ENCODE measurements around the gene ATG2A. TPM values are rescaled to one million over a fixed set of nuclear protein-coding genes. Genes with fewer than 3 reads are reported as not detected.

ATG2A gene
- polyA plus RNA-seq, 1 donor (not counting 4 experiments of a cell fraction or from before 2014, with no cell fraction given): 2.4 TPM

GRCh38 chr11:64919627-64920026, 2.6 kb upstream of the ATG2A start:
- H3K4me3 ChIP-seq (ENCODE audit: control insufficient read depth in 2 of 3, extremely low read depth in 1 of 3, insufficient read depth in 2 of 3, low read depth in 1 of 3, low read length in 3 of 3): no peak overlapping the region
- H3K9ac ChIP-seq (ENCODE audit: control insufficient read depth, extremely low read depth, insufficient read depth, low read length): no peak overlapping the region
- H3K27me3 ChIP-seq (ENCODE audit: control insufficient read depth, extremely low read depth, insufficient read depth, low read length): no peaks in the 10 kb centered on the region
- FAIRE-seq: no peak
- no peak overlapping the region for H2AFZ ChIP-seq (ENCODE audit: control insufficient read depth, low read length)
- no peak for DNase-seq (ENCODE audit: low read depth, low spot score)
- H3K9me1 ChIP-seq (ENCODE audit: control insufficient read depth, extremely low read depth, insufficient read depth, low read length): no peaks in the 10 kb centered on the region
- H3K9me3 ChIP-seq (ENCODE audit: control insufficient read depth, low read depth, low read length): no peaks in the 10 kb centered on the region
- TF ChIP-seq EZH2 (IDR thresholded peaks at IDR 0.05; ENCODE audit: low read length): no peak
- TF ChIP-seq, protein P1, sequence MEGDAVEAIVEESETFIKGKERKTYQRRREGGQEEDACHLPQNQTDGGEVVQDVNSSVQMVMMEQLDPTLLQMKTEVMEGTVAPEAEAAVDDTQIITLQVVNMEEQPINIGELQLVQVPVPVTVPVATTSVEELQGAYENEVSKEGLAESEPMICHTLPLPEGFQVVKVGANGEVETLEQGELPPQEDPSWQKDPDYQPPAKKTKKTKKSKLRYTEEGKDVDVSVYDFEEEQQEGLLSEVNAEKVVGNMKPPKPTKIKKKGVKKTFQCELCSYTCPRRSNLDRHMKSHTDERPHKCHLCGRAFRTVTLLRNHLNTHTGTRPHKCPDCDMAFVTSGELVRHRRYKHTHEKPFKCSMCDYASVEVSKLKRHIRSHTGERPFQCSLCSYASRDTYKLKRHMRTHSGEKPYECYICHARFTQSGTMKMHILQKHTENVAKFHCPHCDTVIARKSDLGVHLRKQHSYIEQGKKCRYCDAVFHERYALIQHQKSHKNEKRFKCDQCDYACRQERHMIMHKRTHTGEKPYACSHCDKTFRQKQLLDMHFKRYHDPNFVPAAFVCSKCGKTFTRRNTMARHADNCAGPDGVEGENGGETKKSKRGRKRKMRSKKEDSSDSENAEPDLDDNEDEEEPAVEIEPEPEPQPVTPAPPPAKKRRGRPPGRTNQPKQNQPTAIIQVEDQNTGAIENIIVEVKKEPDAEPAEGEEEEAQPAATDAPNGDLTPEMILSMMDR (optimal IDR thresholded peaks at IDR 0.05 in 1 of 3, IDR thresholded peaks at IDR 0.05 in 1 of 3, conservative IDR thresholded peaks at IDR 0.05 in 1 of 3; ENCODE audit: extremely low read depth in 1 of 3, insufficient read depth in 2 of 3, low read length in 3 of 3): no peak
- H3K4me1 ChIP-seq (ENCODE audit: control insufficient read depth, extremely low read depth, insufficient read depth, low read length): peaks cover 17% of the 10 kb centered on the region
- no peak overlapping the region for H3K27ac ChIP-seq (ENCODE audit: control insufficient read depth, insufficient read depth, low read length)
- H3K79me2 ChIP-seq (ENCODE audit: control insufficient read depth, insufficient read depth, low read length): peaks cover 14% of the 10 kb centered on the region
- no peak overlapping the region for H3K4me2 ChIP-seq (ENCODE audit: control insufficient read depth, extremely low read depth, insufficient read depth, low read depth, low read length)
- dilution Hi-C loops (cut with MboI; ENCODE audit: extremely low pct_ligation_motif_present, low sequenced_read_pairs): no loop called here
- peaks cover 0 to 1% of the 10 kb centered on the region in 2 experiments for H3K36me3 ChIP-seq (ENCODE audit: control insufficient read depth in 2 of 2, extremely low read depth in 1 of 2, insufficient read depth in 2 of 2, low read length in 2 of 2)
- H4K20me1 ChIP-seq (ENCODE audit: control insufficient read depth, extremely low read depth, insufficient read depth, low read length): no peaks in the 10 kb centered on the region

- dilution Hi-C loops (cut with MboI; ENCODE audit: extremely low pct_ligation_motif_present, low sequenced_read_pairs): no loop called here
- peaks cover 0 to 11% of the 10 kb centered on the region in 2 experiments for H3K36me3 ChIP-seq (ENCODE audit: control insufficient read depth in 2 of 2, extremely low read depth in 1 of 2, insufficient read depth in 2 of 2, low read length in 2 of 2)
- H3K27me3 ChIP-seq (ENCODE audit: control insufficient read depth, extremely low read depth, insufficient read depth, low read length): no peaks in the 10 kb centered on the region
- no peaks in the 10 kb centered on the region for H3K9me3 ChIP-seq (ENCODE audit: control insufficient read depth, low read depth, low read length)
- TF ChIP-seq, protein P1 (optimal IDR thresholded peaks at IDR 0.05 in 1 of 3, IDR thresholded peaks at IDR 0.05 in 1 of 3, conservative IDR thresholded peaks at IDR 0.05 in 1 of 3; ENCODE audit: extremely low read depth in 1 of 3, insufficient read depth in 2 of 3, low read length in 3 of 3): peak in 1 of 3 experiments; percentile 22
- no peak for TF ChIP-seq EZH2 (IDR thresholded peaks at IDR 0.05; ENCODE audit: low read length)
- H4K20me1 ChIP-seq (ENCODE audit: control insufficient read depth, extremely low read depth, insufficient read depth, low read length): no peaks in the 10 kb centered on the region
- DNase-seq (ENCODE audit: low read depth, low spot score) (no peak), FAIRE-seq (no peak)
- peaks cover 14% of the 10 kb centered on the region for H3K79me2 ChIP-seq (ENCODE audit: control insufficient read depth, insufficient read depth, low read length)
- H3K4me3 ChIP-seq (ENCODE audit: control insufficient read depth in 2 of 3, extremely low read depth in 1 of 3, insufficient read depth in 2 of 3, low read depth in 1 of 3, low read length in 3 of 3): peak overlapping the region; percentile 71 to 89 (median 87)
- peak overlapping the region; percentile 100 for H3K4me2 ChIP-seq (ENCODE audit: control insufficient read depth, extremely low read depth, insufficient read depth, low read depth, low read length)
- peak overlapping the region; percentile 76 for H2AFZ ChIP-seq (ENCODE audit: control insufficient read depth, low read length)
- peak overlapping the region; percentile 76 for H3K27ac ChIP-seq (ENCODE audit: control insufficient read depth, insufficient read depth, low read length)
- peak overlapping the region; percentile 95 for H3K9ac ChIP-seq (ENCODE audit: control insufficient read depth, extremely low read depth, insufficient read depth, low read length)
- H3K4me1 ChIP-seq (ENCODE audit: control insufficient read depth, extremely low read depth, insufficient read depth, low read length): peaks cover 13% of the 10 kb centered on the region
- H3K9me1 ChIP-seq (ENCODE audit: control insufficient read depth, extremely low read depth, insufficient read depth, low read length): no peaks in the 10 kb centered on the region
Measured at GRCh38 chr11:64918017-64918416, 1.0 kb upstream of the ATG2A start.

Data from keratinocyte (primary cell).